Adipose tissue (tissue), 3 donors: ENCODE data around the gene C19orf85. TPM values are rescaled to one million over a fixed set of nuclear protein-coding genes. Genes with fewer than 3 reads are reported as not detected.
"Not testable (repeated sequence)": the region's sequence is repeated elsewhere in the genome, so short reads cannot be mapped to it uniquely, and the experiment has no call there.

Experiments
- H3K27ac ChIP-seq: one replicate; pipeline ENCODE4 v1.5.1; 2013; ENCODE audit warnings: low read depth, low read length
- WGBS, 3 donors: extraction: QIAGEN DNeasy Blood & Tissue Kit; methylation state at CpG; one replicate each; pipeline ENCODE4 v1.1.7; 2013; 5-methylcytosine and 5-hydroxymethylcytosine counted together
- polyA plus RNA-seq, 3 donors: library from polyadenylated mRNA; stranded (reverse); fragments of 200-250 nt; gene quantifications; one replicate each; pipeline ENCODE4 v1.2.3, GENCODE V29; 2013
- donor health status: healthy with polysubstance abuse.
- donor health status: Bipolar disorder and iron deficiency.
- donor health status: healthy.

The C19orf85 gene
- polyA plus RNA-seq, 3 donors: not detected

- 84 to 98% (median 96%) methylated on average over 4 of the region's 4 CpGs for WGBS, 3 donors
Observed at GRCh38 chr19:55435020-55435419, 29.5 kb downstream of the C19orf85 start.

GRCh38 chr19:55434356-55434919, 30.1 kb downstream of the C19orf85 start:
- WGBS, 3 donors: 51 to 92% (median 82%) methylated on average over 4 of the region's 4 CpGs
- H3K27ac ChIP-seq: no peak overlapping the region

More at GRCh38 chr19:55435020-55435419, 29.5 kb downstream of the C19orf85 start:
- H3K27ac ChIP-seq: no peak overlapping the region

GRCh38 chr19:55433292-55433691, 31.3 kb downstream of the C19orf85 start:
- 5 to 13% (median 10%) methylated on average over 42 to 48 of the region's 48 CpGs for WGBS, 3 donors
- H3K27ac ChIP-seq: no peak overlapping the region

GRCh38 chr19:55432241-55432959, 32.2 kb downstream of the C19orf85 start:
- H3K27ac ChIP-seq: no peak overlapping the region
- 81 to 86% (median 85%) methylated on average over 14 of the region's 14 CpGs for WGBS, 3 donors

- WGBS, 3 donors: 86 to 94% (median 92%) methylated on average over 1 of the region's 1 CpG
- H3K27ac ChIP-seq: no peak overlapping the region
Observed at GRCh38 chr19:55431183-55431582, 33.4 kb downstream of the C19orf85 start.

- WGBS, 3 donors: 49 to 78% (median 72%) methylated on average over 2 of the region's 2 CpGs
- no peak overlapping the region for H3K27ac ChIP-seq
Observed at GRCh38 chr19:55426042-55426441, 38.5 kb downstream of the C19orf85 start.

- no peak overlapping the region for H3K27ac ChIP-seq
- 74 to 83% (median 83%) methylated on average over 3 of the region's 3 CpGs for WGBS, 3 donors
Observed at GRCh38 chr19:55424518-55424917, 40.0 kb downstream of the C19orf85 start.

- 69 to 76% (median 75%) methylated on average over 13 of the region's 13 CpGs for WGBS, 3 donors
- no peak overlapping the region for H3K27ac ChIP-seq
Observed at GRCh38 chr19:55423225-55424005, 41.1 kb downstream of the C19orf85 start.

- 37 to 65% (median 46%) methylated on average over 4 of the region's 4 CpGs for WGBS, 3 donors
- not testable (repeated sequence) for H3K27ac ChIP-seq
Observed at GRCh38 chr19:55421281-55421680, 43.3 kb downstream of the C19orf85 start.

GRCh38 chr19:55419624-55420236, 44.8 kb downstream of the C19orf85 start:
- whole genome bisulfite sequencing, 3 donors: 65 to 79% (median 71%) methylated on average over 5 of the region's 5 CpGs
- H3K27ac ChIP-seq: no peak overlapping the region

- 49 to 68% (median 66%) methylated on average over 5 of the region's 5 CpGs for WGBS, 3 donors
- H3K27ac ChIP-seq: no peak overlapping the region
Observed at GRCh38 chr19:55419103-55419502, 45.4 kb downstream of the C19orf85 start.

- no peak overlapping the region for H3K27ac ChIP-seq
- WGBS, 3 donors: 7 to 21% (median 16%) methylated on average over 7 of the region's 7 CpGs
Observed at GRCh38 chr19:55418185-55418584, 46.4 kb downstream of the C19orf85 start.

Other genes with a start within 250 kb of the C19orf85 start
- gene TMEM86B, start 236.0 kb downstream of the C19orf85 start, polyA plus RNA-seq: 1 to 10 TPM; 2.1 to 4.0 (median 2.3) TPM
- 10 to 100 TPM; 12.9 to 31.3 (median 27.6) TPM for gene PPP6R1, start 205.7 kb downstream of the C19orf85 start, polyA plus RNA-seq
- 10 to 100 TPM; 21.9 to 39.9 (median 35.0) TPM for gene HSPBP1, start 184.6 kb downstream of the C19orf85 start, polyA plus RNA-seq
- gene BRSK1, start 180.8 kb downstream of the C19orf85 start, polyA plus RNA-seq: 1 to 10 TPM in 1 of 3 donors, under 1 TPM in 2; 0.36 to 1.0 (median 0.79) TPM
- gene TMEM150B, start 139.4 kb downstream of the C19orf85 start, polyA plus RNA-seq: 1 to 10 TPM in 2 of 3 donors, under 1 TPM in 1; 0.74 to 4.0 (median 2.4) TPM
- 1 to 10 TPM; 5.2 to 6.6 (median 6.5) TPM for gene KMT5C, start 124.9 kb downstream of the C19orf85 start, polyA plus RNA-seq
- under 1 TPM in 2 of 3 donors, not detected in 1; 0.03 to 0.06 TPM for gene COX6B2, start 110.0 kb downstream of the C19orf85 start, polyA plus RNA-seq
- not detected for gene GARIN5B, start 101.5 kb downstream of the C19orf85 start, polyA plus RNA-seq
- gene IL11, start 94.3 kb downstream of the C19orf85 start, polyA plus RNA-seq: 1 to 10 TPM in 1 of 3 donors, under 1 TPM in 1, not detected in 1; 0.28 to 1.7 TPM
- not detected for gene TMEM190, start 87.9 kb downstream of the C19orf85 start, polyA plus RNA-seq
- under 1 TPM in 2 of 3 donors, not detected in 1; 0.16 to 0.90 TPM for gene TMEM238, start 80.5 kb downstream of the C19orf85 start, polyA plus RNA-seq
- 1,000 to 10,000 TPM in 2 of 3 donors, 100 to 1,000 TPM in 1; 888 to 2,238 (median 2,131) TPM for gene RPL28, start 78.8 kb downstream of the C19orf85 start, polyA plus RNA-seq
- gene UBE2S, start 57.0 kb downstream of the C19orf85 start, polyA plus RNA-seq: 1 to 10 TPM; 2.9 to 9.3 (median 7.4) TPM
- under 1 TPM in 2 of 3 donors, not detected in 1; 0.07 to 0.11 TPM for gene SHISA7, start 21.5 kb downstream of the C19orf85 start, polyA plus RNA-seq
- gene ISOC2, start 3.1 kb downstream of the C19orf85 start, polyA plus RNA-seq: 100 to 1,000 TPM in 1 of 3 donors, 10 to 100 TPM in 2; 57.7 to 135 (median 79.6) TPM
- 1 to 10 TPM; 1.9 to 5.6 (median 4.0) TPM for gene ZNF628, start 11.9 kb upstream of the C19orf85 start, polyA plus RNA-seq
- gene NAT14, start 20.4 kb upstream of the C19orf85 start, polyA plus RNA-seq: 10 to 100 TPM in 1 of 3 donors, 1 to 10 TPM in 2; 4.4 to 10.2 (median 7.7) TPM
- 1 to 10 TPM in 2 of 3 donors, under 1 TPM in 1; 0.28 to 9.4 (median 3.9) TPM for gene SSC5D, start 23.7 kb upstream of the C19orf85 start, polyA plus RNA-seq
- gene SBK2, start 72.4 kb upstream of the C19orf85 start, polyA plus RNA-seq: under 1 TPM in 2 of 3 donors, not detected in 1; 0.12 to 0.90 TPM
- 1 to 10 TPM in 2 of 3 donors, under 1 TPM in 1; 0.29 to 1.6 (median 1.2) TPM for gene SBK3, start 80.8 kb upstream of the C19orf85 start, polyA plus RNA-seq
- 1 to 10 TPM; 3.7 to 7.8 (median 7.2) TPM for gene ZNF579, start 116.1 kb upstream of the C19orf85 start, polyA plus RNA-seq
- gene FIZ1, start 134.8 kb upstream of the C19orf85 start, polyA plus RNA-seq: 1 to 10 TPM; 6.8 to 9.7 (median 8.4) TPM
- gene ZNF524, start 135.5 kb upstream of the C19orf85 start, polyA plus RNA-seq: 10 to 100 TPM; 27.9 to 60.9 (median 35.5) TPM
- gene ZNF865, start 140.9 kb upstream of the C19orf85 start, polyA plus RNA-seq: 1 to 10 TPM; 3.8 to 6.8 (median 4.7) TPM
- gene ZNF784, start 159.8 kb upstream of the C19orf85 start, polyA plus RNA-seq: 1 to 10 TPM; 2.6 to 7.0 (median 5.2) TPM
- gene ZNF580, start 176.3 kb upstream of the C19orf85 start, polyA plus RNA-seq: 10 to 100 TPM; 17.9 to 41.2 (median 26.1) TPM
- gene ZNF581, start 178.9 kb upstream of the C19orf85 start, polyA plus RNA-seq: 10 to 100 TPM; 14.3 to 24.5 (median 18.1) TPM
- gene CCDC106, start 183.5 kb upstream of the C19orf85 start, polyA plus RNA-seq: 10 to 100 TPM in 2 of 3 donors, 1 to 10 TPM in 1; 6.3 to 23.2 (median 17.8) TPM
- 100 to 1,000 TPM in 1 of 3 donors, 10 to 100 TPM in 2; 54.3 to 122 (median 95.0) TPM for gene U2AF2, start 190.3 kb upstream of the C19orf85 start, polyA plus RNA-seq
- 100 to 1,000 TPM in 1 of 3 donors, 10 to 100 TPM in 2; 71.6 to 117 (median 89.0) TPM for gene EPN1, start 210.5 kb upstream of the C19orf85 start, polyA plus RNA-seq